ENCODE measurements around the gene PPME1.

DNA sequence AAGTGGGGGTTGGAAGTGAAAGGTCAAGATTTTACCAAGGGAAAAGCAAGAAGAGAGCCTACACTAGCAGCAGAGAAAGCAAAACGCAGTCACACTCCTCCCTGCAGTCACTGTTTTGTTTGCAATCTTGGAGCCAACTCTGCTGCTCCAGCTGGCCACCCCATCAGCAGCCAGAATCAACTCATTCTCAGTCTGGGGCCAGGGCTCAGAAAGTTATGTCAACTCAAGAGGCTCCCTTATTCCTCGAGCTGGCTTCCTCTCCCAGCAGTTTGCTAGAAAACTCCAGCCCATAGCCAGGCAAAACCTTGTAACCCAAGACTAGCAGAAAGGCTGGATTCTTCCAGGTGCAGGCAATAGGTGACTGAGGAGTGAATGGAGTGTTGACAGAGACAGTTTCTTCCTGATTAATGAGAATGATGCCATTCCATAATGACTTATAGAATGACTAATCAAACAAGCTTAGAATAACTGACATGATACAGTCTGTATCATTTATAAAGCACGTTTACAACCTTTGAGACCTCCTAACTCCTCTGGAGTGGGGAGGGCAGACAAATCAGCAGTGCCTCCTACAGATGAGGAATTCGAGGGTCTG, 87.0 kb downstream of the PPME1 start:
- TF ChIP-seq, protein P1, sequence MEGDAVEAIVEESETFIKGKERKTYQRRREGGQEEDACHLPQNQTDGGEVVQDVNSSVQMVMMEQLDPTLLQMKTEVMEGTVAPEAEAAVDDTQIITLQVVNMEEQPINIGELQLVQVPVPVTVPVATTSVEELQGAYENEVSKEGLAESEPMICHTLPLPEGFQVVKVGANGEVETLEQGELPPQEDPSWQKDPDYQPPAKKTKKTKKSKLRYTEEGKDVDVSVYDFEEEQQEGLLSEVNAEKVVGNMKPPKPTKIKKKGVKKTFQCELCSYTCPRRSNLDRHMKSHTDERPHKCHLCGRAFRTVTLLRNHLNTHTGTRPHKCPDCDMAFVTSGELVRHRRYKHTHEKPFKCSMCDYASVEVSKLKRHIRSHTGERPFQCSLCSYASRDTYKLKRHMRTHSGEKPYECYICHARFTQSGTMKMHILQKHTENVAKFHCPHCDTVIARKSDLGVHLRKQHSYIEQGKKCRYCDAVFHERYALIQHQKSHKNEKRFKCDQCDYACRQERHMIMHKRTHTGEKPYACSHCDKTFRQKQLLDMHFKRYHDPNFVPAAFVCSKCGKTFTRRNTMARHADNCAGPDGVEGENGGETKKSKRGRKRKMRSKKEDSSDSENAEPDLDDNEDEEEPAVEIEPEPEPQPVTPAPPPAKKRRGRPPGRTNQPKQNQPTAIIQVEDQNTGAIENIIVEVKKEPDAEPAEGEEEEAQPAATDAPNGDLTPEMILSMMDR (IDR thresholded peaks at IDR 0.05; ENCODE audit: low read depth, low read length, poor library complexity, severe bottlenecking) = no peak
- TF ChIP-seq EZH2phosphoT487 (IDR thresholded peaks at IDR 0.05; ENCODE audit: borderline replicate concordance, low read length) = no peak
